Activated B cell treated with CpG ODN at 0.5 μM for 24 hours (primary cell): ENCODE data around the gene DDX31. TPM values are rescaled to one million over a fixed set of nuclear protein-coding genes. Genes with fewer than 3 reads are reported as not detected.

Source experiments
- ATAC-seq: fragments of 200-7000 bp; cut with Tn5 transposase; one replicate; pipeline ENCODE4 v1.10.0; 2021; ENCODE audit warnings: low read depth, mild to moderate bottlenecking, moderate library complexity
- CTCF ChIA-PET: fragments of 350-600 bp; sonication (Branson Sonifier 250); formaldehyde crosslinking; loops from one replicate; lab custom pipeline; 2021; ENCODE audit warnings: antibody characterized with exemption; lab: Charles Lee
- POLR2A ChIA-PET: fragments of 350-600 bp; sonication (Branson Sonifier 250); formaldehyde crosslinking; loops from one replicate; lab custom pipeline; 2021; ENCODE audit warnings: antibody characterized with exemption; lab: Charles Lee
- DNase-seq: peaks from one replicate; pipeline ENCODE4 v3.0.0; 2022
- H3K27ac Mint-ChIP-seq: one replicate; pipeline ENCODE4 v1.8.0; 2020; ENCODE audit warnings: mixed read lengths
- H3K27me3 Mint-ChIP-seq: one replicate; pipeline ENCODE4 v1.8.0; 2021; ENCODE audit warnings: mixed read lengths
- H3K36me3 Mint-ChIP-seq: one replicate; pipeline ENCODE4 v1.8.0; 2021; ENCODE audit warnings: low read depth, mixed read lengths
- H3K4me1 Mint-ChIP-seq: one replicate; pipeline ENCODE4 v1.8.0; 2021; ENCODE audit warnings: mixed read lengths
- H3K4me3 Mint-ChIP-seq: one replicate; pipeline ENCODE4 v1.8.0; 2020; ENCODE audit warnings: mild to moderate bottlenecking, mixed read lengths
- H3K9me3 Mint-ChIP-seq: one replicate; pipeline ENCODE4 v1.8.0; 2020; ENCODE audit warnings: mixed read lengths
- intact Hi-C: fragments of 100-400 bp; cut with micrococcal nuclease; formaldehyde crosslinking; loops from one replicate; pipeline ENCODE4 v1.15.1; 2024
- total RNA-seq: library from RNA; stranded (reverse); gene quantifications from 2 replicates; pipeline ENCODE4 v1.2.3, GENCODE V29; 2022
- TF ChIP-seq, protein P1 (sequence below): fragments of 200-600 bp; IDR thresholded peaks from one replicate; pipeline ENCODE4 v1.8.0; 2022; ENCODE audit warnings: antibody characterized with exemption, mild to moderate bottlenecking

DDX31 gene
- total RNA-seq, 1 donor from 2014 or later, result 21.8 TPM

DNA sequence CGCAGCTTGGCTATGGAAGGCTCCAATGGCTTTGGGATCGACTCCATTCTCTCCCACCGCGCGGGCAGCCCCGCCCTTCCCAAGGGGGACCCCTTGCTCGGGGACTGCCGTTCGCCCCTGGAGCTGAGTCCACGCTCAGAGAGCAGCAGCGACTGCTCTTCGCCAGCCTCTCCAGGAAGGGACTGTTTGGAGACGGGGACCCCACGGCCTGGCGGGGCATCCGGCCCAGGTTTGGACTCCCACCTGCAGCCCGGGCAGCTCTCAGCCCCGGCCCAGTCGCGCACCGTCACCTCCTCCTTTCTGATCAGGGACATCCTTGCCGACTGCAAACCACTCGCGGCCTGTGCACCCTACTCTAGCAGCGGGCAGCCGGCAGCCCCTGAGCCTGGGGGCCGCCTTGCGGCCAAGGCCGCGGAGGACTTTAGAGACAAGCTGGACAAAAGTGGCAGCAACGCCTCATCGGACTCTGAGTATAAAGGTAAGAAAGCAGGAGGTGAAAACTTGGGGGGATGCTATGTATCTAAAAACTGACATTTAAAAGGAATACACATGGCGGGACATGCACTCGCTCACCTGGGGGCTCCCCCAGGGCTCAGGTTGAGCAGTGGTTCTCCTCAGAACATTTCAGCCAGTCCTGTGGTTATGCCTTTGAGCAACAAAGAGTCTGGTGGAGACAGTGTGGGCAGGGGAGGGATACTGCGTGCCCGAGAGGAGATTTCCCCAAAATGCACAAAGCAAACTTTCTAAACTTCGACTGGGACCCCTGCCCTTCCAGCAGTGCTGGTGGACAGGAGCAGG lies 86.8 kb downstream of the DDX31 start:
- H3K4me3 Mint-ChIP-seq, result no peak overlapping the region
- DNase-seq (no peak), ATAC-seq (no peak)
- peaks cover 41% of the 10 kb centered on the region for H3K27me3 Mint-ChIP-seq
- H3K4me1 Mint-ChIP-seq, result peaks cover 17% of the 10 kb centered on the region
- H3K36me3 Mint-ChIP-seq, result no peaks in the 10 kb centered on the region
- TF ChIP-seq, protein P1, sequence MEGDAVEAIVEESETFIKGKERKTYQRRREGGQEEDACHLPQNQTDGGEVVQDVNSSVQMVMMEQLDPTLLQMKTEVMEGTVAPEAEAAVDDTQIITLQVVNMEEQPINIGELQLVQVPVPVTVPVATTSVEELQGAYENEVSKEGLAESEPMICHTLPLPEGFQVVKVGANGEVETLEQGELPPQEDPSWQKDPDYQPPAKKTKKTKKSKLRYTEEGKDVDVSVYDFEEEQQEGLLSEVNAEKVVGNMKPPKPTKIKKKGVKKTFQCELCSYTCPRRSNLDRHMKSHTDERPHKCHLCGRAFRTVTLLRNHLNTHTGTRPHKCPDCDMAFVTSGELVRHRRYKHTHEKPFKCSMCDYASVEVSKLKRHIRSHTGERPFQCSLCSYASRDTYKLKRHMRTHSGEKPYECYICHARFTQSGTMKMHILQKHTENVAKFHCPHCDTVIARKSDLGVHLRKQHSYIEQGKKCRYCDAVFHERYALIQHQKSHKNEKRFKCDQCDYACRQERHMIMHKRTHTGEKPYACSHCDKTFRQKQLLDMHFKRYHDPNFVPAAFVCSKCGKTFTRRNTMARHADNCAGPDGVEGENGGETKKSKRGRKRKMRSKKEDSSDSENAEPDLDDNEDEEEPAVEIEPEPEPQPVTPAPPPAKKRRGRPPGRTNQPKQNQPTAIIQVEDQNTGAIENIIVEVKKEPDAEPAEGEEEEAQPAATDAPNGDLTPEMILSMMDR, result no peak
- no peak overlapping the region for H3K27ac Mint-ChIP-seq
- intact Hi-C loops, result no loop called here
- ChIA-PET POLR2A (no interaction called here), CTCF (no interaction called here)
- H3K9me3 Mint-ChIP-seq, result no peaks in the 10 kb centered on the region

DNA sequence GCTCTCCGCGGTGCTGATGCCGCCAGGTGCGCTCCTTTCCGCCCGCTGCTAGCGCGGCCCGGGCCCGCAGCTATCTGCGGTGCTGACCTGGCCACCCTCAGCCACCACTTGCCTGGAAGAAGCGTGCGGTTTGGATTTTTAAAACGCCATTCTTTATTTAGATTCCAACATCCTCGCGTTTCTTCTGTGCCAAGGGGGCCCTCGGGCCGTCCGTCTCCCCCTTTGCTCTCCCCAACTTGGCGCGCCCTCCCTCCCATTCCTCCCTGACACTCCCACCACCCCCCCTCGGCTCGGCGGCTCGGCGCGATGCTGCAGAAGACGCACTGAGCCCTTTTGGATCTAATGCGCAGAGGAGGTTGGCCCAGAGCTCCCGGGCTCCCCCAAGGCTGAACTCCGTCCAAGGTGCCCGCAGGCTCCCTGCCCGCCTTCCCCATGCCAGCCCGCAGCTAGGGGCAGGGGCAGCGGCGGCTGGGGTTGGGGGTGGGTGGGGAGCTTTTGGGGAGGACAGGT lies 87.5 kb downstream of the DDX31 start, which contains the start of gene BARHL1:
TSS of gene BARHL1 (plus strand) at position 331 of the 510 bp plus-strand sequence. CDS start 192 bp downstream, outside the sequence.
- intact Hi-C loops, result no loop called here
- Mint-ChIP-seq H3K27ac (no peak within 1 kb of the TSS), H3K9me3 (no peaks in the 10 kb centered on the region), H3K4me1 (peaks cover 17% of the 10 kb centered on the region), H3K27me3 (peaks cover 47% of the 10 kb centered on the region), H3K4me3 (peak within 1 kb of the TSS; percentile 53), H3K36me3 (no peaks in the 10 kb centered on the region)
- ChIA-PET POLR2A (no interaction called here), CTCF (no interaction called here)
- ATAC-seq (no peak), DNase-seq (no peak)
- TF ChIP-seq, protein P1, result no peak

DNA sequence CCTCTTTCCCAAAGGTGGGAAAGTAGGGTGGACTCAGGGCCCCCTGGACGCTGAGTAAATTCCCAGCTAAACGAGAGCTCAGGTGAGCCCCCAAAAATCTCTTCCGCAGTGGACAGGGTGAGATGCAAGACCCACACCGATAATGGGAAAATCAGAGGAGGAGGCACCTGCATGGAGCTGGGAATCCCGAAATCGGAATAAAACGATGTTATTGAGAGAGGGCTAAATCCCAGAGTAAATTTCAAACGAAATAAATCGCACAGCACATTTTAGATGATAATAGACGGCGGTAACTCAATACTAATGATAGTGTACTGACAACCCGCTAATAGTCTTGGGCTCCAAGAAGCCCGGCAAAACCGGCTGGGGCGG lies 90.4 kb downstream of the DDX31 start:
- no peaks in the 10 kb centered on the region for H3K36me3 Mint-ChIP-seq
- H3K9me3 Mint-ChIP-seq, result no peaks in the 10 kb centered on the region
- CTCF ChIA-PET, result no interaction called here
- H3K4me3 Mint-ChIP-seq, result no peak overlapping the region
- peaks cover 51% of the 10 kb centered on the region for H3K27me3 Mint-ChIP-seq
- no peak overlapping the region for H3K27ac Mint-ChIP-seq
- POLR2A ChIA-PET, result no interaction called here
- no peak for ATAC-seq
- intact Hi-C loops, result no loop called here
- H3K4me1 Mint-ChIP-seq, result peaks cover 6% of the 10 kb centered on the region
- no peak for DNase-seq
- TF ChIP-seq, protein P1, result no peak

DNA sequence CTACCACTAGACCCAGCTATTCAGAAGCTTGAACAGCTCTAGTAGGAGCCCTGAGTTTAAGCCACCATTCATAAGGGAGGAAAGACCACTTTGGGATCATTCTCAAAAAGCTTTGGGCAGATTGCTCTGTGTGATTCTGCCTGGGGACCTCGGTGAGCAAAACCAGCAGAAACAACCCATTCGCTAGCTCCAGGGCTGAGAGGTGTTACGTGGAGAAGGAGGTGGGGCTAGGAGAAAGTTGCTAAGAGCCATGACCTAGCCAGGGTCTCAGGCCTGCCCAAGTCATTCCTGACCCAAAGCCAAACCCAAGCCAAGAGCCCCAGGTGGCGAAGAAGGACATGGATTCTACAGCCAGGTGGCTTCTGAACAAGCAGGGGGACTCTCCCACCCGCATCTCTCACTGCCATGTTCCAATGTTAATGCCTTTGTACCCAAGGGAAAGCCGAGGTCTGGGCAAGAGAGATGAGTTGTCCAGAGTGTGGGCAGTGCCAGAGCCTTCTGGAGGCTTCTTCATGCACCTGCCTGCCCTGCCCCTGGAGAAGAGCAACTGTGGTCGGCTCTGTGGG lies 91.3 kb downstream of the DDX31 start:
- Mint-ChIP-seq H3K36me3 (no peaks in the 10 kb centered on the region), H3K27ac (no peak overlapping the region), H3K4me1 (peaks cover 6% of the 10 kb centered on the region), H3K4me3 (no peak overlapping the region), H3K27me3 (peaks cover 53% of the 10 kb centered on the region), H3K9me3 (no peaks in the 10 kb centered on the region)
- no peak for DNase-seq
- intact Hi-C loops, result no loop called here
- TF ChIP-seq, protein P1, result no peak
- CTCF ChIA-PET, result no interaction called here
- POLR2A ChIA-PET, result no interaction called here
- ATAC-seq, result no peak

DNA sequence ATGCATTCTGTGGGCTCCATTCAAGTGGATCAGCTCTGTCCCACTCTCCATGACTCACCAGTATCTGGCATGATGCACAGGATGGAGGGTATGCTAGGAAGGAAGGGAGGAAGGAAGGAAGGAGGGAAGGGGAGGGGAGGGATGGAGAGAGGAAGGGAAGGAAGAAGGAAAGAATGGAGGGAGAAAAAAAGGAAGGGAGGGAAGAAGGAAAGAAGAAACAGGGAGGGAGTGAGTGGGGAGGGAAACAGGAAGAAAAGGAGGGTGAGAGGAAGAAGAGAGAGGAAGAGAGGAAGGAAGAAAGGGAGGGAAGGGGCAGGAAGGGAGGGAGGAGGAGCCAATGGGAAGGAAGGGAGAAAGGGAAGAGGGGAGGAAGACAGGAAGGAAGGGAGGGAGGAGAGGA lies 92.7 kb downstream of the DDX31 start:
- POLR2A ChIA-PET, result no interaction called here
- no peaks in the 10 kb centered on the region for H3K9me3 Mint-ChIP-seq
- H3K4me3 Mint-ChIP-seq, result no peak overlapping the region
- peaks cover 6% of the 10 kb centered on the region for H3K4me1 Mint-ChIP-seq
- DNase-seq (no peak), ATAC-seq (no peak)
- CTCF ChIA-PET, result no interaction called here
- TF ChIP-seq, protein P1, result no peak
- intact Hi-C loops, result no loop called here
- no peak overlapping the region for H3K27ac Mint-ChIP-seq
- no peaks in the 10 kb centered on the region for H3K36me3 Mint-ChIP-seq
- peaks cover 47% of the 10 kb centered on the region for H3K27me3 Mint-ChIP-seq
